Colon (tissue), 2 donors: Measurements from ENCODE around the gene PPP2R2D.

Experiments used
- FAIRE-seq: peaks from 2 replicates; lab custom pipeline; 2012; peaks lifted over from hg19 to GRCh38; lab: Jason Lieb, UNC
- donor health status: control.
- donor health status: control.

PPP2R2D gene

GRCh38 chr10:131998845-131999681 lies 98.3 kb downstream of the PPP2R2D start:
- FAIRE-seq = no peak

GRCh38 chr10:132001238-132001972 lies 100.6 kb downstream of the PPP2R2D start:
- FAIRE-seq = no peak

- FAIRE-seq = no peak
Observed at GRCh38 chr10:132002004-132002403, 101.2 kb downstream of the PPP2R2D start.

GRCh38 chr10:132003282-132003924 lies 102.6 kb downstream of the PPP2R2D start:
- FAIRE-seq = no peak

GRCh38 chr10:132004052-132004451 lies 103.2 kb downstream of the PPP2R2D start:
- no peak for FAIRE-seq

- FAIRE-seq = no peak
Observed at GRCh38 chr10:132005147-132005546, 104.3 kb downstream of the PPP2R2D start.

- FAIRE-seq = no peak
Observed at GRCh38 chr10:132006966-132007365, 106.2 kb downstream of the PPP2R2D start.

- no peak for FAIRE-seq
Observed at GRCh38 chr10:132007681-132008080, 106.9 kb downstream of the PPP2R2D start.
